ENCODE measurements around the gene CYBA.

CYBA gene

GRCh38 chr16:88678224-88678979 is 27.5 kb upstream of the CYBA start:
- TF ChIP-seq CTCF (IDR thresholded peaks at IDR 0.05) = no peak
- Histone ChIP-seq H3K27ac (no peak overlapping the region), H3K4me3 (no peak overlapping the region), H3K27me3 (peaks cover 0 to 56% of the 10 kb centered on the region in 2 donors), H3K4me1 (no peaks in the 10 kb centered on the region), H3K36me3 (peaks cover 0 to 12% (median 5%) of the 10 kb centered on the region in 3 donors), H3K9me3 (no peaks in the 10 kb centered on the region)
- intact Hi-C loops (cut with DNase I; ENCODE audit: low total_unique reads) = no loop called here
- DNase-seq = no peak

DNA sequence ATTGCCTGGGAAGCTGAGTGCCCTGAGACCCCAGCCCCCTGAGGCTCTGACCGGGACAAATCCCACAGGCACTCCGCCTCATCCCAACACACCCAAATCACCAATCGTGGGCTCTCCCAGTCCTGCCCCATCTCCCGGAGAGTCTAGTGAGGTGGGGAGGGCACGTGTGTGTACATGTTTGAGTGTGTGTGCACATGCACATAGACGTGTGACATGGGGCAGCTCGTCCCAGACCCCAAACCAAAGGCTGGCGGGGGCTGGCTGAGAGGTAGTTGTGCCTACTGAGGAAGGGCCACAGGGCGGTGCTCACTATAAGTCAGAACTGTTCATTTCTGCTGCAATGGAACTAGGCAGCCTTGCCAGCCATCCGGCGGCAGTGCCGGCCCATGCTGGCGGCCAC is 26.9 kb upstream of the CYBA start:
- Histone ChIP-seq H3K9me3 (no peaks in the 10 kb centered on the region), H3K27ac (no peak overlapping the region), H3K27me3 (peaks cover 0 to 50% of the 10 kb centered on the region in 2 donors), H3K4me1 (no peaks in the 10 kb centered on the region), H3K4me3 (no peak overlapping the region), H3K36me3 (peaks cover 0 to 12% (median 7%) of the 10 kb centered on the region in 3 donors)
- intact Hi-C loops (cut with DNase I; ENCODE audit: low total_unique reads) = no loop called here
- no peak for DNase-seq
- TF ChIP-seq CTCF (IDR thresholded peaks at IDR 0.05) = no peak

DNA sequence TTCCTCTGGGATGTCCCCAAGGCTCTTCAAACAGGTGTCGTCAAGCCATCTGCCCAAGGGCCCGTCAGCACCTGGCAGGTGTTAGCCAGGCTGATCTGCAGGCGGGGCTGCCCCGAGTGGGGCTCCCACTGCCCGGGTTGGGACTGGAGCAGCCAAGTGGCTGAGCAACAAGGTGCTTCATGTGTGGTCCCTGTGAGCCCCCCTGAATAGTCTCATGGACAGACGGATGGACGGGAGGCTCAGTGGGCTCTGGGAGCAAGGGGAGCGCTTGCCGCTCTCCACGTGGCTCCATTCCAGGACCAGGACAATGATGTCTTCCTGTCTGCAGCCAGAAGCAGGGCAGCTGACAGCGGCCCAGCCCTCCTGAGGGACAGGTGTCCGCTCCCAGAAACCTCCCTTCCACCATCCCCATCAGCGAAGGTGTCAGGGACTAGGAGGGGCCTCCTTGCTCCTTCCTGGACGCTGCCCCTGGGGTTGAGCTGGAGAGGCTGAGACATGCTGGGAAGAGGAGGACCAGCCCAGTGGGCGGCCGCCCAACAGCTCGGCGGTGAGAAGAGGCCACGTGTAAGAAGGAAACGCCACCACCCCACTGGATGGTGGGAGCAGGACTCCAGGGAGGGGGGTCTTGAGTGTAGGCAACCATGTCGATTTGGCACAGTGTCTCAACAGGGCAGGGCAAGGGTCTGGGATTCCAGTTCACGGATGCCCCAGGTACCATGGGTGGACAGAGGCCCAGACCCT is 25.8 kb upstream of the CYBA start:
- Histone ChIP-seq H3K36me3 (peaks cover 0 to 19% (median 7%) of the 10 kb centered on the region in 3 donors), H3K4me1 (no peaks in the 10 kb centered on the region), H3K9me3 (no peaks in the 10 kb centered on the region), H3K27me3 (peaks cover 0 to 43% of the 10 kb centered on the region in 2 donors), H3K27ac (no peak overlapping the region), H3K4me3 (no peak overlapping the region)
- intact Hi-C loops (cut with DNase I; ENCODE audit: low total_unique reads) = no loop called here
- no peak for TF ChIP-seq CTCF (IDR thresholded peaks at IDR 0.05)
- DNase-seq = no peak

DNA sequence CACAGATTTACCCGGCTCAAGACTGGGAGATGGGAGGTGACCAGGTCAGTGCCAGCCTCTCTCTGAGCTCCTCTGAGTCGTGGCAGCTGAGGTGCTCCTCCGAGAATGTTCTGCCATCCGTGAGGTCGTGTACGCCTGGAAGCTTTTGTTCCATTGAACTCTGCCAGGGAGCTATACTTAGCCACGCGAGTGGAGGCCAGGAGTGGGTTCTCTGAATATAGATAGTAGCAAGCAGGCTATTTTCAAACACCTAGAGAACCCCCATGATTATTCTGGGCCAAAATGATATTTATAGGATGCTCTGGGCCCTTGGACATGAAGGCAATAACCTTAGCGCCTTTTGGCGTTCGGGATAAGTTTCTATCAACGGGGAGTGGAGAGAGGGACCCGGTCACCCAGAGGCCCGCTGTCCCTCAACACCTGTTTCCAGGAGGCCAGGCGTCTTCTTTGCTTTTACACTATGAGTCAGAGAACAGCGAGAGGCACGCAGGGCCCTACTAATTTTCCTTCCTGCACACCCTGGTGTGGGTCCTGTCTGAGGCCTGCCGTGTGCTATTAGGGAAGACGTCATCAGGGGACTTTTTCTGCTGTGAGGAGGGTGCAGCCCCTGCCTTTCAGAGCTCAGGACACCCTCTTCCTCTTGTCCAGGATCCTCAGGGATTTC is 23.0 kb upstream of the CYBA start:
- Histone ChIP-seq H3K4me3 (no peak overlapping the region), H3K27me3 (peaks cover 0 to 25% of the 10 kb centered on the region in 2 donors), H3K36me3 (peaks cover 0 to 21% (median 7%) of the 10 kb centered on the region in 3 donors), H3K4me1 (no peaks in the 10 kb centered on the region), H3K27ac (no peak overlapping the region), H3K9me3 (no peaks in the 10 kb centered on the region)
- no peak for DNase-seq
- TF ChIP-seq CTCF (IDR thresholded peaks at IDR 0.05) = no peak
- intact Hi-C loops (cut with DNase I; ENCODE audit: low total_unique reads) = no loop called here

DNA sequence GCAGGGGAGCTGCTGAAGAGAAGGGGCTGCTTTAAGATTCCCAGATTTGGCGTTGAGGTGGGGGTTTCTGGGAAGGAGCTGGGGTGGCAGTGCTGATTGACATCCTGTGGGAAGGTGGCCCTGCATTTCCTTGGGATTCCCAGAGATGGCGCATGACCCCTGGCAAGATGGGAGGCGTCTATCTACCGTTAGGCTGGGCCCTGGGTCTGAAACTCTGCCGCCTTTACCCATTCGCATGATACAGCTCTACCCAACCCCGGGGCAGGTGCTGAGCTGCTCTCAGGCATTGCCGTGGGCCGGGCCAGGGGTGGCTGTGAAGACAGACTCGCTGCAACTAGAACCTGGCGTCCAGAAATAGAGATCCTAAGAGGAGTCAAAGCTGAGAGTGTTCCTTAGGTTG is 21.9 kb upstream of the CYBA start:
- no peak for TF ChIP-seq CTCF (IDR thresholded peaks at IDR 0.05)
- H3K27me3 ChIP-seq = peaks cover 0 to 14% of the 10 kb centered on the region in 2 donors
- peaks cover 0 to 21% (median 7%) of the 10 kb centered on the region in 3 donors for H3K36me3 ChIP-seq
- intact Hi-C loops (cut with DNase I; ENCODE audit: low total_unique reads) = no loop called here
- no peak overlapping the region for H3K27ac ChIP-seq
- H3K9me3 ChIP-seq = no peaks in the 10 kb centered on the region
- no peaks in the 10 kb centered on the region for H3K4me1 ChIP-seq
- no peak overlapping the region for H3K4me3 ChIP-seq
- DNase-seq = no peak
